Glutamatergic neuron (in vitro differentiated cells): ENCODE data around the gene CAMSAP3. TPM values are rescaled to one million over a fixed set of nuclear protein-coding genes. Genes with fewer than 3 reads are reported as not detected.

Source experiments
- DNase-seq: peaks from one replicate; pipeline ENCODE4 v3.0.0; 2022
- H3K27ac Mint-ChIP-seq: one replicate; pipeline ENCODE4 v1.8.0; 2020; ENCODE audit warnings: mild to moderate bottlenecking, mixed read lengths, inconsistent platforms; ENCODE audit not compliant: unreplicated experiment
- H3K27me3 Mint-ChIP-seq: one replicate; pipeline ENCODE4 v1.8.0; 2020; ENCODE audit warnings: mild to moderate bottlenecking, moderate library complexity, mixed read lengths, inconsistent platforms; ENCODE audit not compliant: unreplicated experiment
- H3K36me3 Mint-ChIP-seq: one replicate; pipeline ENCODE4 v1.8.0; 2020; ENCODE audit warnings: mild to moderate bottlenecking, mixed read lengths, inconsistent platforms; ENCODE audit not compliant: unreplicated experiment
- H3K4me1 Mint-ChIP-seq: one replicate; pipeline ENCODE4 v1.8.0; 2020; ENCODE audit warnings: mild to moderate bottlenecking, low read depth, mixed read lengths, inconsistent platforms; ENCODE audit not compliant: unreplicated experiment
- H3K4me3 Mint-ChIP-seq: one replicate; pipeline ENCODE4 v1.8.0; 2020; ENCODE audit warnings: mild to moderate bottlenecking, mixed read lengths, inconsistent platforms; ENCODE audit not compliant: unreplicated experiment
- H3K9me3 Mint-ChIP-seq: one replicate; pipeline ENCODE4 v1.8.0; 2020; ENCODE audit warnings: mild to moderate bottlenecking, moderate library complexity, mixed read lengths, inconsistent platforms; ENCODE audit not compliant: unreplicated experiment
- CTCF ChIP-seq: fragments of 200-600 bp; sonication (generic); IDR thresholded peaks from one replicate; pipeline ENCODE4 v1.5.0; 2021; ENCODE audit not compliant: partially characterized antibody, unreplicated experiment
- total RNA-seq: library from RNA; stranded (reverse); fragmentation: NEBNext Ultra II Directional; extraction: Animal tissue kit (Norgen Biotek cat#: 25700); gene quantifications from one replicate; pipeline ENCODE4 v1.2.1, GENCODE V29; 2021; ENCODE audit not compliant: unreplicated experiment

CAMSAP3 gene
- total RNA-seq, 1 donor from 2014 or later, result 47.6 TPM

GRCh38 chr19:7606289-7606688 is 10.6 kb downstream of the CAMSAP3 start:
- Mint-ChIP-seq H3K36me3 (no peaks in the 10 kb centered on the region), H3K9me3 (peaks cover 4% of the 10 kb centered on the region), H3K4me1 (no peaks in the 10 kb centered on the region), H3K4me3 (no peak overlapping the region), H3K27me3 (peaks cover 13% of the 10 kb centered on the region), H3K27ac (no peak overlapping the region)
- TF ChIP-seq CTCF, result no peak
- no peak for DNase-seq

GRCh38 chr19:7607212-7607873 is 11.7 kb downstream of the CAMSAP3 start:
- H3K9me3 Mint-ChIP-seq, result peaks cover 4% of the 10 kb centered on the region
- H3K4me1 Mint-ChIP-seq, result no peaks in the 10 kb centered on the region
- DNase-seq, result no peak
- no peak for TF ChIP-seq CTCF
- H3K27ac Mint-ChIP-seq, result no peak overlapping the region
- H3K36me3 Mint-ChIP-seq, result no peaks in the 10 kb centered on the region
- H3K27me3 Mint-ChIP-seq, result peaks cover 11% of the 10 kb centered on the region
- no peak overlapping the region for H3K4me3 Mint-ChIP-seq

- H3K4me3 Mint-ChIP-seq, result no peak overlapping the region
- no peak for TF ChIP-seq CTCF
- no peak for DNase-seq
- H3K27ac Mint-ChIP-seq, result no peak overlapping the region
- peaks cover 7% of the 10 kb centered on the region for H3K27me3 Mint-ChIP-seq
- H3K9me3 Mint-ChIP-seq, result peaks cover 4% of the 10 kb centered on the region
- H3K4me1 Mint-ChIP-seq, result no peaks in the 10 kb centered on the region
- no peaks in the 10 kb centered on the region for H3K36me3 Mint-ChIP-seq
Observed at GRCh38 chr19:7607874-7608560, 12.4 kb downstream of the CAMSAP3 start.

- no peak for DNase-seq
- H3K27me3 Mint-ChIP-seq, result peaks cover 9% of the 10 kb centered on the region
- H3K9me3 Mint-ChIP-seq, result peaks cover 1% of the 10 kb centered on the region
- no peaks in the 10 kb centered on the region for H3K36me3 Mint-ChIP-seq
- H3K4me3 Mint-ChIP-seq, result no peak overlapping the region
- no peak overlapping the region for H3K27ac Mint-ChIP-seq
- TF ChIP-seq CTCF, result no peak
- H3K4me1 Mint-ChIP-seq, result no peaks in the 10 kb centered on the region
Observed at GRCh38 chr19:7610491-7611240, 15.0 kb downstream of the CAMSAP3 start.
